ENCODE results near the gene SEPTIN12. TPM values are rescaled to one million over a fixed set of nuclear protein-coding genes. Genes with fewer than 3 reads are reported as not detected.

SEPTIN12 gene
- total and polyA plus RNA-seq, 2 experiments from 2014 or later, result not detected

GRCh38 chr16:4769306-4769638, 18.9 kb downstream of the SEPTIN12 start:
- peaks cover 10% of the 10 kb centered on the region for H3K36me3 Mint-ChIP-seq (ENCODE audit: low read depth)

More at GRCh38 chr16:4769306-4769638, 18.9 kb downstream of the SEPTIN12 start:
- DNase-seq (ENCODE audit: low spot score) (no peak), ATAC-seq (no peak)
- Histone ChIP-seq H3K27ac (ENCODE audit: low read depth) (no peak overlapping the region), H3K36me3 (ENCODE audit: insufficient read depth) (no peaks in the 10 kb centered on the region), H3K9me2 (ENCODE audit: insufficient read depth) (no peaks in the 10 kb centered on the region), H3F3A (replicated peaks; ENCODE audit: low read depth) (peaks cover 17% of the 10 kb centered on the region; the same call in 1 of the 2 replicates), H3K4me1 (ENCODE audit: insufficient read depth) (peaks cover 19% of the 10 kb centered on the region), H3K4me3 (peak overlapping the region; percentile 94), H3K79me2 (replicated peaks; ENCODE audit: insufficient read depth) (peaks cover 17% of the 10 kb centered on the region), H3K4me2 (peak overlapping the region; percentile 89), H2AFZ (peak overlapping the region; percentile 90), H4K20me1 (replicated peaks; ENCODE audit: insufficient read depth) (no peaks in the 10 kb centered on the region), H3K27me3 (ENCODE audit: insufficient read depth) (no peaks in the 10 kb centered on the region)
- Mint-ChIP-seq H3K4me3 (peak overlapping the region; percentile 80), H3K9me3 (no peaks in the 10 kb centered on the region), H3K27ac (no peak overlapping the region), H3K4me1 (peaks cover 23% of the 10 kb centered on the region), H3K27me3 (ENCODE audit: insufficient read depth, low read depth, poor library complexity) (peaks cover 15% of the 10 kb centered on the region)
- TF ChIP-seq POLR2AphosphoS5 (IDR thresholded peaks at IDR 0.05; ENCODE audit: low read depth) (no peak), EZH2 (IDR thresholded peaks at IDR 0.05; ENCODE audit: low read depth, unreplicated experiment) (no peak), REST (IDR thresholded peaks at IDR 0.05; ENCODE audit: unreplicated experiment) (no peak), STAT1 (IDR thresholded peaks at IDR 0.05; ENCODE audit: unreplicated experiment) (no peak), ZNF331 (CRISPR knock-in tag; IDR thresholded peaks at IDR 0.05; ENCODE audit: low read depth) (no peak), NANOG (IDR thresholded peaks at IDR 0.05; ENCODE audit: borderline replicate concordance) (no peak), ZNF462 (CRISPR knock-in tag; IDR thresholded peaks at IDR 0.05) (no peak), ETS1 (IDR thresholded peaks at IDR 0.05) (no peak), JUNB (IDR thresholded peaks at IDR 0.05; ENCODE audit: unreplicated experiment) (no peak), CTCF (conservative IDR thresholded peaks at IDR 0.05; ENCODE audit: low read depth in 2 of 2) (no peak), ZNF114 (CRISPR knock-in tag; IDR thresholded peaks at IDR 0.05) (no peak), EZH2phosphoT487 (IDR thresholded peaks at IDR 0.05; ENCODE audit: unreplicated experiment) (no peak), CREB1 (CRISPR knock-in tag; IDR thresholded peaks at IDR 0.05; ENCODE audit: low read depth) (no peak)
